Mammary epithelial cell (primary cell): ENCODE data around the gene MAD1L1.

ENCODE experiments used
- CTCF ChIP-seq, 2 donors: IDR thresholded peaks in 1 of 2; conservative IDR thresholded peaks in 1 of 2; 2 replicates each; pipeline ENCODE4 v1.5.1; 2011 to 2012; ENCODE audit warnings: inconsistent platforms in 2 of 2, low read length in 2 of 2, mild to moderate bottlenecking in 2 of 2, control low read depth in 1 of 2, low read depth in 1 of 2; ENCODE audit not compliant: insufficient read depth in 1 of 2; ENCODE audit errors: extremely low read depth in 1 of 2
- EZH2 ChIP-seq: IDR thresholded peaks from 2 replicates; pipeline ENCODE4 v1.6.1; 2012; ENCODE audit warnings: low read length, inconsistent platforms, borderline replicate concordance

GRCh38 chr7:2123916-2124315 is 108.8 kb downstream of the MAD1L1 start:
- TF ChIP-seq CTCF (conservative IDR thresholded peaks at IDR 0.05 in 1 of 2, IDR thresholded peaks at IDR 0.05 in 1 of 2; ENCODE audit: extremely low read depth in 1 of 2, insufficient read depth in 1 of 2, low read depth in 1 of 2, low read length in 2 of 2) (no peak), EZH2 (no peak)
